ENCODE data around the gene SV2C.

The SV2C gene

GRCh38 chr5:76269259-76269931, 186.2 kb downstream of the SV2C start:
- Histone ChIP-seq H3K27ac (no peak overlapping the region), H3K4me2 (ENCODE audit: low read length) (no peak overlapping the region)
- TF ChIP-seq CTCF (IDR thresholded peaks at IDR 0.05) = no peak

GRCh38 chr5:76269932-76270610, 186.9 kb downstream of the SV2C start:
- Histone ChIP-seq H3K9me3 (ENCODE audit: control insufficient read depth, low read length) (no peaks in the 10 kb centered on the region), H3K36me3 (ENCODE audit: control insufficient read depth, insufficient read depth, low read length) (no peaks in the 10 kb centered on the region), H3K27me3 (ENCODE audit: control insufficient read depth, insufficient read depth, low read length) (no peaks in the 10 kb centered on the region), H3K4me3 (ENCODE audit: low read depth, low read length) (no peak overlapping the region), H3K4me2 (ENCODE audit: low read length) (no peak overlapping the region), H3K4me1 (no peaks in the 10 kb centered on the region), H3K27ac (no peak overlapping the region), H3K9ac (no peak overlapping the region), H3K79me2 (no peaks in the 10 kb centered on the region), H2AFZ (no peak overlapping the region)
- TF ChIP-seq CTCF (IDR thresholded peaks at IDR 0.05) = no peak

More at GRCh38 chr5:76269259-76269931, 186.2 kb downstream of the SV2C start:
- no peak overlapping the region for H3K4me3 ChIP-seq (ENCODE audit: low read depth, low read length)
- no peaks in the 10 kb centered on the region for H3K79me2 ChIP-seq
- no peaks in the 10 kb centered on the region for H3K36me3 ChIP-seq (ENCODE audit: control insufficient read depth, insufficient read depth, low read length)
- H3K4me1 ChIP-seq = no peaks in the 10 kb centered on the region
- no peak overlapping the region for H3K9ac ChIP-seq
- no peaks in the 10 kb centered on the region for H3K27me3 ChIP-seq (ENCODE audit: control insufficient read depth, insufficient read depth, low read length)
- no peaks in the 10 kb centered on the region for H3K9me3 ChIP-seq (ENCODE audit: control insufficient read depth, low read length)
- H2AFZ ChIP-seq = no peak overlapping the region

- no peak for TF ChIP-seq CTCF (IDR thresholded peaks at IDR 0.05)
- no peak overlapping the region for H2AFZ ChIP-seq
- H3K9ac ChIP-seq = no peak overlapping the region
- no peaks in the 10 kb centered on the region for H3K4me1 ChIP-seq
- no peaks in the 10 kb centered on the region for H3K9me3 ChIP-seq (ENCODE audit: control insufficient read depth, low read length)
- no peak overlapping the region for H3K27ac ChIP-seq
- H3K36me3 ChIP-seq (ENCODE audit: control insufficient read depth, insufficient read depth, low read length) = no peaks in the 10 kb centered on the region
- no peaks in the 10 kb centered on the region for H3K27me3 ChIP-seq (ENCODE audit: control insufficient read depth, insufficient read depth, low read length)
- H3K79me2 ChIP-seq = no peaks in the 10 kb centered on the region
- H3K4me2 ChIP-seq (ENCODE audit: low read length) = no peak overlapping the region
- H3K4me3 ChIP-seq (ENCODE audit: low read depth, low read length) = no peak overlapping the region
These were observed 188.7 kb downstream of the SV2C start for GRCh38 chr5:76271836-76272235.

GRCh38 chr5:76273206-76273885, 190.2 kb downstream of the SV2C start:
- Histone ChIP-seq H2AFZ (no peak overlapping the region), H3K4me2 (ENCODE audit: low read length) (no peak overlapping the region), H3K27ac (no peak overlapping the region), H3K36me3 (ENCODE audit: control insufficient read depth, insufficient read depth, low read length) (no peaks in the 10 kb centered on the region), H3K4me1 (no peaks in the 10 kb centered on the region), H3K9me3 (ENCODE audit: control insufficient read depth, low read length) (no peaks in the 10 kb centered on the region), H3K27me3 (ENCODE audit: control insufficient read depth, insufficient read depth, low read length) (no peaks in the 10 kb centered on the region), H3K9ac (no peak overlapping the region), H3K4me3 (ENCODE audit: low read depth, low read length) (no peak overlapping the region), H3K79me2 (no peaks in the 10 kb centered on the region)
- no peak for TF ChIP-seq CTCF (IDR thresholded peaks at IDR 0.05)
